A673 (cell line): ENCODE data around the gene IL18R1.

Source experiments
- CTCF ChIP-seq: fragments of 300-800, 200-600 bp; sonication (generic); conservative IDR thresholded peaks from 2 replicates; pipeline ENCODE4 v1.5.1; 2017; ENCODE audit warnings: low read depth, mild to moderate bottlenecking, antibody characterized with exemption, low read length, moderate library complexity, mixed read lengths
- EZH2 ChIP-seq: fragments of 200-600 bp; sonication (generic); IDR thresholded peaks from 2 replicates; pipeline ENCODE4 v1.6.1; 2017; ENCODE audit warnings: borderline replicate concordance, low read depth, mild to moderate bottlenecking, mixed read lengths, antibody characterized with exemption, low read length; ENCODE audit not compliant: poor library complexity, severe bottlenecking

GRCh38 chr2:102310964-102311640, 44.5 kb upstream of the IL18R1 start, which contains the start of gene IL1RL1:
- no peak for TF ChIP-seq CTCF
- no peak for TF ChIP-seq EZH2
